ENCODE measurements around the gene SLC9A8.

- TF ChIP-seq CTCF (IDR thresholded peaks at IDR 0.05; ENCODE audit: poor library complexity, severe bottlenecking) (no peak), POLR2AphosphoS5 (IDR thresholded peaks at IDR 0.05) (no peak), TAF1 (IDR thresholded peaks at IDR 0.05; ENCODE audit: low read depth) (no peak), EZH2 (IDR thresholded peaks at IDR 0.05; ENCODE audit: borderline replicate concordance, insufficient read depth, low read length, poor library complexity, severe bottlenecking) (no peak), EP300 (conservative IDR thresholded peaks at IDR 0.05; ENCODE audit: poor library complexity, severe bottlenecking) (no peak), MXI1 (conservative IDR thresholded peaks at IDR 0.05; ENCODE audit: poor library complexity, severe bottlenecking) (no peak)
Observed at GRCh38 chr20:49891476-49892110, 79.0 kb downstream of the SLC9A8 start.

Measured in neural cell (in vitro differentiated cells).